ENCODE data around the gene URB1.
A peak's percentile ranks its signal among the peaks of the same experiment; 100 is the strongest.
"Not testable (repeated sequence)": the region's sequence is repeated elsewhere in the genome, so short reads cannot be mapped to it uniquely, and the experiment has no call there.

URB1 gene

DNA sequence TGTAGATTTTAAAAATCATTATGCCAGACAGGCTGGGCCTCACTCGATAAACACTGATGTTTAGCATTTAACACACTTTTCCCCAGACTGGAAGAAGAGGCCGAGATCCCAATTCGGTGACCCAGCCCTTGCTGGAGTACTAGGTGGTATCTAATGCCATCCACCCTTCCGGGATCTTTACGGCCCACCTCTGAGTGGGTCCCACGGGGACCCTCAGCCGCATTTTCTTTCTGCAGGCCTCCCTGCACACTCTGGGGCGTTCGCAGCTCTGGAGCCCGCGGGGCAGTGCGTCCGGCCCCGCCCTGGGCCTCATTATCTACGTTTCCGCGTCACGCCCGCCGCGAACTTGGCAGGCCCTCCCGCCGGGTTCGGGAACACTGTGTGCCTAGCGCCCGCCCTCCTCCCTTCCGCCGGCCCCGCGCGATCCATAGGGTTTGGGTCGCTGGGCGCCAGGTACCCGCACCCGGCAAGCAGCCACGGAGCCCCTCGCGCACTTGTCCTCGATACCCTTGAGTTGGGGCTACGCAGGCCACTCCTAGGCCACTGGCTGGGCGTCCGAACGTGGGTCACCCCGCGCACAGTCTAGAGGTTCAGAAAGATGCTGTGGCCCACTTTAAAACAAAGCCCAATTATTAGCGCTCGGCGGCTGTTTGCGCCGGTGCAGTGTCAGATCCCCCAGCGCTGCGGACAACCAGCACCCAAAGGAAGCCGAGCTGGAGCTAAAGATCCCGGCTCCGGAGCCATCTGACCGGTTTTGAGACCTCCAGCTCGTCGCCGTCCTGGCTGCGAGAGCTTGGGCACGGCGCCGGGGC, 18.7 kb upstream of the URB1 start:
- DNase-seq: peak; percentile 56 to 66

DNA sequence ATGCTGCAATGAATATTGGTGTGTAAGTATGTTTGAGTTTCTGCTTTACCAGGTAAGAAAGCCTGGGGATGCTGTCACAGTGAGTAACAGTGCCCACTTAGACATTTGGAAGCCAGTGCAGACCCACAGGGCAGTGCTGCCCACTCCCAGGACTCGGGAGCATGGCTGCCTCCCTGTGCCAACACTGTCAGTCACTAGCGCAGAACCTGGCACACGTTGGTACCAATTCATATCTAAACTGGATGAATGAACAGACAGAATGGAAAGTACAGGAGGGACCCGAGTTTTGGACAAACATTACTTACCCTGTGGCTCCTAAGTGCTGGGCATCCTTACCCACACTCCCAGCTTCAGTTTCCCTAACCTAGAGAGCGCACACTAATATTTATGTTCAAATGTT, 18.1 kb upstream of the URB1 start:
- no peak for DNase-seq

DNA sequence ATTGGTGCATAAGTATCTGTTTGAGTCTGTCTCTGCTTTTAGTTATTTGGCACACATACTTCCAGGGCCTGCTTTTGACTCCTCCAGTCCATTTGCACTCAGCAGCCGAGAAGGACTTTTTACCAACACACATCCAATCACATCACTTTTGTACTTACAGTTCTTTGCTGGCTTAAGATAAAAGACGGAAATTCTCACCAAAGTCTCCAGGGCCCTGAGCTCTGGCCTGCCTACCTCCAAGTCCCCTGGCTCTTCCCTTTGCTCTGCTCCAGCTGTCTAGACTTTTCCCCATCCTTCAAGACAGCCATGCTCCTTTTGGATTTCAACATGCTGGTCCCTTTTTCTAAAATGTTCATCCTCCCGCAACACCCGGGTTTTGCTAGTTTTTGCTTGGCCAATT, 17.5 kb upstream of the URB1 start:
- no peak for DNase-seq

GRCh38 chr21:32406405-32406804, 13.6 kb upstream of the URB1 start:
- no peak for DNase-seq

GRCh38 chr21:32403201-32403777, 10.5 kb upstream of the URB1 start:
- DNase-seq: peak; percentile 29 to 36

- DNase-seq: no peak
These were observed 827 bp upstream of the URB1 start for GRCh38 chr21:32393677-32394001.

- peak in 1 of 2 experiments; percentile 5 for DNase-seq
These were observed 423 bp downstream of the URB1 start for GRCh38 chr21:32392299-32392879.

- no peak for DNase-seq
These were observed 1.1 kb downstream of the URB1 start for GRCh38 chr21:32391755-32392154.

DNA sequence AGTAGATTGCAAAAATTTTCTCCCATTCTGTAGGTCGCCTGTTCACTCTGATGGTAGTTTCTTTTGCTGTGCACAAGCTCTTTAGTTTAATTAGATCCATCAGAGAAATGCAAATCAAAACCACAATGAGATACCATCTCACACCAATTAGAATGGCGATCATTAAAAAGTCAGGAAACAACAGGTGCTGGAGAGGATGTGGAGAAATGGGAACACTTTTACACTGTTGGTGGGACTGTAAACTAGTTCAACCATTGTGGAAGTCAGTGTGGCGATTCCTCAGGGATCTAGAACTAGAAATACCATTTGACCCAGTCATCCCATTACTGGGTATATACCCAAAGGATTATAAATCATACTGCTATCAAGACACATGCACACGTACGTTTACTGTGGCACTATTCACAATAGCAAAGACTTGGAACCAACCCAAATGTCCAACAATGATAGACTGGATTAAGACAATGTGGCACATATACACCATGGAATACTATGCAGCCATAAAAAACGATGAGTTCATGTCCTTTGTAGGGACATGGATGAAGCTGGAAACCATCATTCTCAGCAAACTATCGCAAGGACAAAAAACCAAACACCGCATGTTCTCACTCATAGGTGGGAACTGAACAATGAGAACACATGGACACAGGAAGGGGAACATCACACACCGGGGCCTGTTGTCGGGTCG, 2.1 kb downstream of the URB1 start:
- not testable (repeated sequence) for DNase-seq

GRCh38 chr21:32389337-32390015, 3.3 kb downstream of the URB1 start:
- no peak for DNase-seq

DNA sequence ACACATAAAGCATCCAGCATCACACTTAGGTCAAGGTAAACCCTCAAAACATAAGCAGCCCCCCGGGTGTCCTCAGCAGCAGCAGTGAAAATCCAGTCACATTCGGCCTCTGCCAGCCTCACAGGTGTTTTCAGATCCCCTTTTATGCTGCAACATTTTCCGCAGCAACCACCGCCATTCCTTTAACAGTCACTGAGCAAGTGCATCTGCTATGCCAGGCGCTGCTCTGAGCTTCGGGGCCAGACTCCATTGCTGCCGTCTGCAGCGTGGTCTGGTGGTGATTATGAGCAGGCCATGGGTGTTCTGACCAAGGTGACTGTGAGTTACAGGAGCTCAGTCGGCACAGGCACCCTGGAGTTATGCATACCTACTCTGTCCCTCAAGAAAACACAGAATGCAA, 4.5 kb downstream of the URB1 start:
- no peak for DNase-seq

DNA sequence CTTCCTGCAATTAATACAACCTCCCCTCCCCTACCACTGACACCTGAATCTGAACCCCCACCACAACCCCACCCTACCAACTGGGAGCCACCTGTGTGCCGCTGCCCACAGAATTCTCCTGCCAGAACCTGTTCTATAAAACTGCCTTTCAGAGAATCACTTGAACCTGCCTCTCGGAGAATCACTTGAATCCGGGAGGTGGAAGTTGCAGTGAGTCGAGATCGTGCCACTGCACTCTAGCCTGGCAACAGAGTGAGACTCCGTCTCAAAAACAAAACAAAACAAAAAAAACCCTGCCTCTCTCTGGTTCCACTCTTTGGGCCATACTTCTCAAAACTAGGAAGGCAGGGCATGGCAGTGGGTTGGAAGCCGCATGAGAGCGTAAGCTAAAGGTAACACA, 5.7 kb downstream of the URB1 start:
- no peak for DNase-seq

DNA sequence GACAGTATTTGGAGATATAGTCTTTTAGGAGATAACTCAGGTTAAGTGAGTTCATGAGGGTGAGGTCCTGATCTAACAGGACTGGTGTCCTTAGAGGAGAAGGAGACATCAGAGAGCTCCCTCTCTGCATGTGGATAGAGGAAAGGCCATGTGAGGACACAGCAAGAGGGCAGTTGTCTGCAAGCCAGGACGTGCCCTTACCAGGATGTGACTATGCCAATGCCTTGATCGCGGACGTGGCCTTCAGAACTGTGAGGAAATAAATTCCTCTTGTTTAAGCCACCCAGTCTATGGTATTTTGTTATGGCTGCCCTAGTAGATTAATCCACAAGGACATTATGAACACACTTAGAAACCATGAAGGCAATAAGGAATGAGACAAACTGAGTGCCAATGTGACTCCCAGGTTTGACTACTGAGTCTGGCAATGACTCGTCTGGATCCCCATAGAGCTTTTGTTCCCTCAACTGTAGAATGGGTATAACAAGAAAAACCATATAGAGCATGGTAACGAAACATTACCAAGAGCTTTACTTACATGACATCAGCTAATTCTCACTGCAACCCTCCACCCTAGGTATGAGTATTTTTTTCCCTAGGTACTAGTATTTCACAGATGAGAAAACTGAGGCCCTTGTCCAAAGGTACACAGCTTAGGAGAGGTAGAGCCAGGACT, 6.5 kb downstream of the URB1 start:
- DNase-seq: no peak

DNA sequence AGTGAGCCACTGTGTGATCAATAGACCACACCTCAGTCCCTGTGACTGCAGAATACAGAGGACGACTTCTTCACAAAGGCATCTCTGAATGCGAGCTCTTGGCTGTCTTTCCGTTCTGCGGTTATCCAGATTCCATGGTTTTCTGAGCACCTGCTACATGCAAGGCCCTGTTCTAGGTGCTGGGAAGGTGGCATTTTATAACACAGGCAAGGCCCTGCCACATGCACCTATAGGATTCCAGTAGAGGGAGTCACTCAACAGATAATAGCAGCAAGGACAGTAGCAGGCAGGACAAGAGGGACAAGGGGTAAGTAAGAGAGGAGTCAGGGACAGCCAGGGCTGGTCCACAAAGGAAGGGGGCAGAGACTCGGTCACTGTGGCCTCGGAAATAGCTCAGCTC, 9.0 kb downstream of the URB1 start:
- no peak for DNase-seq

- no peak for DNase-seq
These were observed 10.6 kb downstream of the URB1 start for GRCh38 chr21:32382108-32382644.

- no peak for DNase-seq
These were observed 11.2 kb downstream of the URB1 start for GRCh38 chr21:32381571-32381970.

- DNase-seq: no peak
These were observed 11.9 kb downstream of the URB1 start for GRCh38 chr21:32380940-32381339.

DNA sequence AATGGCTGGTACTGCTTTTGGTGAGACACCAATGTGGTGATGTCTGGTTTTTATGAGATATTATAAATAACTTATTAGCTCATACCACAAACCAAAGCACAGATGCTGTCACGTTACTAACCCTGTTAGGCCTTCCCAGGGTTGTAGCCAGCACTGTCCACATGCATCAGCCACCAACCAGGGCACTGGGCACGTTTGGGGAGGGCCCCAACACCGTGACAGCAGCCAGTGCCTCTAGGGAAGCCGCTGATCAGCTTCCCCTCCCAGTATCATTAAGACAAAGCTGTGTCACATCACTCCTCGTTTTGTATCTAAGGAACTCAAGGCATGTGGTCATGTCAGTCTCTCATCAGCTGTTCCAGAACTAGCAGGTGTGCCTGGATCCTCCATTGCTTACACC, 13.9 kb downstream of the URB1 start:
- DNase-seq: no peak

DNA sequence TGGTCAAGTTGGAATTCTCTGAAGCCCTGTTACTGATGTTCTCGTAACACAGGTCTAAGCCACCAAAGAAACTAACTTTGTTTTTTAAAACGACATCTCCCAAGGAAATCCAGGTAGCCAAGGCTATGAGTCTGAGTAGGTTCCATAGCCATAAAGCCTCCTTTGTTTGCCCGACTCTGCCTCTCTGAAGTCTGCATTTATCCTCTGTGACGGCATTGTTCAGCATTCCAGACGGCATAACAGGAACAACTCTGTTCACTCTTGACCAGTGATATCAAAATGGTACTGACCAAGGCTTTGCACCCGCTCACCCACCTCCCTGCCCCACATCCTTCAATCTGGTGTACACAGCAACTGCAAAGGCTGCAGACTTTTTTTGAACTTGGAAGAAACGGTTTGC, 14.8 kb downstream of the URB1 start:
- DNase-seq: no peak

DNA sequence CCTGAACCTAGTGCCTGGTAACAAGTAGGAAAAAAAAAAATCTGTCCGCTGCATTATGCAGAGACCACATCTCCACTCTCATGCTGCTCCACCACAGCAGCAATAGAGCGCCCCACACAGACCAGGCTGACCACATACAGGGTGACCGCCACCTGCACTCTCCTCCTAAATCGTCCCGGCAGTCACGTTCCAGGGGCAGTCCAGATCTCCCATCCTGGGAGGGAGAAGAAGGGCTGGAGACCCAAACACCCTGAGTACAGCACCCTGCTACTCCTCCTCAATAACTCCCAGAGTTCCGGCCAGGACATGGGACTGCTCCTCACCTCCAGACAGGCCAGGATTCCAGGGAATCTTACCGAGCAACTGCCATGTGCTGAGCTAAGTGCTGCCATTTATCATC, 15.3 kb downstream of the URB1 start:
- no peak for DNase-seq

DNA sequence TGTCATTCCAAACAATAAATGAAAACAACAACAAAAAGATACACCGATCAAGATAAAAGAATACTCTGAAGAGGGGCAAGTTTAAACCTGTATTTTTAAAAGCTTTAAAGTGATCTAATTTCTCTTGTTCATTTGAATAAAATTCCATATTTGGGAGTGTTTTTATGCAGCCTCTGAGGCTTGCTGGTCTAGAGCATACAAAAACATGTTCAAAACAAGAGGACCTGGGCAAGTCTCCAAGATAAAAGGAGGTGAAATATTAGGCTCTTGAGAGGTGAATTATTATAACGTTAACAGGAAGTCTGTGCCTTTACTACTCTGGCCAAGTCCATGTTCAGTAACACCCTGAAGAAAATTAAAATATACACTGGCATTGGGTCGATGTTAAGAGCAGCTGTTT, 20.1 kb downstream of the URB1 start:
- DNase-seq: no peak

GRCh38 chr21:32371913-32372314, 20.9 kb downstream of the URB1 start:
- no peak for DNase-seq
